Astrocyte (in vitro differentiated cells and primary cell): Measurements from ENCODE around the gene COBL.

ENCODE experiments used
- CTCF ChIP-seq: IDR thresholded peaks from 2 replicates; pipeline ENCODE4 v1.5.1; 2011; ENCODE audit warnings: low read depth, mild to moderate bottlenecking, inconsistent platforms, low read length, moderate library complexity; ENCODE audit not compliant: insufficient read depth
- EZH2 ChIP-seq: IDR thresholded peaks from 2 replicates; pipeline ENCODE4 v1.6.1; 2012; ENCODE audit warnings: mild to moderate bottlenecking, low read length, inconsistent platforms; ENCODE audit not compliant: insufficient read depth

- TF ChIP-seq CTCF (no peak), EZH2 (no peak)
These were observed 73.0 kb downstream of the COBL start for GRCh38 chr7:51243631-51244030.
